ENCODE measurements around the gene ZNF84. TPM values are rescaled to one million over a fixed set of nuclear protein-coding genes. Genes with fewer than 3 reads are reported as not detected.
A peak's percentile ranks its signal among the peaks of the same experiment; 100 is the strongest.

Gene ZNF84
- 20.4 TPM for total RNA-seq
- long read RNA-seq, transcript ZNF84-208 (5 exons, 3,237 nt): major isoform, 21 of 40 reads
- long read RNA-seq, partial matches to known transcripts: 7 of 40 reads
- long read RNA-seq, other reads (novel, unspliced or antisense): 12 of 40 reads

- peak; percentile 96 for DNase-seq
- ATAC-seq: peak; percentile 98
- intact Hi-C loops (cut with micrococcal nuclease): no loop called here
Measured at GRCh38 chr12:133037207-133038005, at the start of gene ZNF84. Gene ZNF84 (plus strand): TSS chr12:133037509. CDS start chr12:133041468, 3,959 bp downstream.

GRCh38 chr12:132998741-132999140 is 38.6 kb upstream of the ZNF84 start:
- ATAC-seq: no peak
- intact Hi-C loops (cut with micrococcal nuclease): no loop called here
- DNase-seq: no peak

GRCh38 chr12:133010657-133011297 is 26.5 kb upstream of the ZNF84 start:
- DNase-seq (no peak), ATAC-seq (no peak)
- intact Hi-C loops (cut with micrococcal nuclease): no loop called here

- no peak for DNase-seq
- no peak for ATAC-seq
- intact Hi-C loops (cut with micrococcal nuclease): no loop called here
Measured at GRCh38 chr12:133023566-133023965, 13.7 kb upstream of the ZNF84 start.

- no peak for ATAC-seq
- no peak for DNase-seq
- intact Hi-C loops (cut with micrococcal nuclease): no loop called here
Measured at GRCh38 chr12:133026996-133027395, 10.3 kb upstream of the ZNF84 start.

- intact Hi-C loops (cut with micrococcal nuclease): no loop called here
- no peak for DNase-seq
- no peak for ATAC-seq
Measured at GRCh38 chr12:133038118-133038709, 905 bp downstream of the ZNF84 start.

GRCh38 chr12:133046698-133047097 is 9.4 kb downstream of the ZNF84 start:
- ATAC-seq (no peak), DNase-seq (no peak)
- intact Hi-C loops (cut with micrococcal nuclease): loop anchor here (5.0 kb wide), 1 partner anchor 61 kb away; no protein-coding TSS in a partner anchor

- intact Hi-C loops (cut with micrococcal nuclease): no loop called here
- ATAC-seq: no peak
Measured at GRCh38 chr12:133057446-133057845, 20.1 kb downstream of the ZNF84 start.

GRCh38 chr12:133058203-133059113 is 21.1 kb downstream of the ZNF84 start:
- intact Hi-C loops (cut with micrococcal nuclease): no loop called here
- ATAC-seq: no peak
- no peak for DNase-seq

More at GRCh38 chr12:133057446-133057845, 20.1 kb downstream of the ZNF84 start:
- no peak for DNase-seq

- DNase-seq: no peak
- ATAC-seq: no peak
- intact Hi-C loops (cut with micrococcal nuclease): loop anchor here (5.0 kb wide), 1 partner anchor 45 kb away; no protein-coding TSS in a partner anchor
Measured at GRCh38 chr12:133061954-133062353, 24.6 kb downstream of the ZNF84 start.

GRCh38 chr12:133063556-133063955 is 26.2 kb downstream of the ZNF84 start:
- ATAC-seq (no peak), DNase-seq (no peak)
- intact Hi-C loops (cut with micrococcal nuclease): loop anchor here (5.0 kb wide), 1 partner anchor 44 kb away; no protein-coding TSS in a partner anchor

- ATAC-seq: no peak
- intact Hi-C loops (cut with micrococcal nuclease): no loop called here
- DNase-seq: no peak
Measured at GRCh38 chr12:133073836-133074235, 36.5 kb downstream of the ZNF84 start.

GRCh38 chr12:133080026-133080367 is 42.7 kb downstream of the ZNF84 start:
- peak; percentile 98 for DNase-seq
- ATAC-seq: peak; percentile 95
- intact Hi-C loops (cut with micrococcal nuclease): no loop called here

GRCh38 chr12:133080368-133081158 is 43.3 kb downstream of the ZNF84 start, which contains the start of gene ZNF140:
Gene ZNF140 (plus strand): TSS chr12:133080923. CDS start chr12:133081321, 398 bp downstream.
- peak; percentile 97 for DNase-seq
- ATAC-seq: peak; percentile 86
- intact Hi-C loops (cut with micrococcal nuclease): no loop called here

- intact Hi-C loops (cut with micrococcal nuclease): no loop called here
- no peak for ATAC-seq
- DNase-seq: peak; percentile 32
Measured at GRCh38 chr12:133081159-133081780, 44.0 kb downstream of the ZNF84 start.

- DNase-seq (no peak), ATAC-seq (no peak)
- intact Hi-C loops (cut with micrococcal nuclease): no loop called here
Measured at GRCh38 chr12:133083345-133083744, 46.0 kb downstream of the ZNF84 start.

- intact Hi-C loops (cut with micrococcal nuclease): loop anchor here (5.0 kb wide), 2 partner anchors 43 to 58 kb away; no protein-coding TSS in a partner anchor
- ATAC-seq (no peak), DNase-seq (no peak)
Measured at GRCh38 chr12:133105620-133106019, 68.3 kb downstream of the ZNF84 start.
